ENCODE measurements around the gene TGFBR2.

TGFBR2 gene

GRCh38 chr3:30737743-30738499, 131.5 kb downstream of the TGFBR2 start:
- H3K9me3 ChIP-seq (ENCODE audit: severe bottlenecking) = no peaks in the 10 kb centered on the region
- H3K4me3 ChIP-seq (ENCODE audit: low read depth, low read length) = no peak overlapping the region
- no peak for TF ChIP-seq CTCF (IDR thresholded peaks at IDR 0.05; ENCODE audit: low read depth, low read length)
- H3K27ac ChIP-seq = no peak overlapping the region
- no peaks in the 10 kb centered on the region for H3K27me3 ChIP-seq (ENCODE audit: insufficient read depth, low read depth, severe bottlenecking)
- DNase-seq = no peak
- H3K36me3 ChIP-seq = no peaks in the 10 kb centered on the region

GRCh38 chr3:30738605-30739004, 132.2 kb downstream of the TGFBR2 start:
- TF ChIP-seq CTCF (IDR thresholded peaks at IDR 0.05; ENCODE audit: low read depth, low read length) = no peak

GRCh38 chr3:30741889-30742288, 135.5 kb downstream of the TGFBR2 start:
- no peak for DNase-seq
- Histone ChIP-seq H3K36me3 (no peaks in the 10 kb centered on the region), H3K27ac (no peak overlapping the region), H3K27me3 (ENCODE audit: insufficient read depth, low read depth, severe bottlenecking) (no peaks in the 10 kb centered on the region), H3K4me3 (ENCODE audit: low read depth, low read length) (no peak overlapping the region), H3K9me3 (ENCODE audit: severe bottlenecking) (no peaks in the 10 kb centered on the region)
- no peak for TF ChIP-seq CTCF (IDR thresholded peaks at IDR 0.05; ENCODE audit: low read depth, low read length)

More at GRCh38 chr3:30738605-30739004, 132.2 kb downstream of the TGFBR2 start:
- Histone ChIP-seq H3K27me3 (ENCODE audit: insufficient read depth, low read depth, severe bottlenecking) (no peaks in the 10 kb centered on the region), H3K36me3 (no peaks in the 10 kb centered on the region), H3K9me3 (ENCODE audit: severe bottlenecking) (no peaks in the 10 kb centered on the region), H3K27ac (no peak overlapping the region), H3K4me3 (ENCODE audit: low read depth, low read length) (no peak overlapping the region)
- no peak for DNase-seq

GRCh38 chr3:30742796-30743619, 136.6 kb downstream of the TGFBR2 start:
- TF ChIP-seq CTCF (IDR thresholded peaks at IDR 0.05; ENCODE audit: low read depth, low read length) = no peak

More at GRCh38 chr3:30742796-30743619, 136.6 kb downstream of the TGFBR2 start:
- Histone ChIP-seq H3K36me3 (no peaks in the 10 kb centered on the region), H3K27ac (no peak overlapping the region), H3K4me3 (ENCODE audit: low read depth, low read length) (no peak overlapping the region), H3K27me3 (ENCODE audit: insufficient read depth, low read depth, severe bottlenecking) (no peaks in the 10 kb centered on the region), H3K9me3 (ENCODE audit: severe bottlenecking) (no peaks in the 10 kb centered on the region)
- no peak for DNase-seq

Measured in WERI-Rb-1 (cell line).